Activated CD4-positive, alpha-beta T cell treated with anti-CD3 and anti-CD28 coated beads, Interleukin-2, amount 10 ng/mL, durations not matched to agents 7 days and 5 days (primary cell): ENCODE data around the gene JAKMIP1. TPM values are rescaled to one million over a fixed set of nuclear protein-coding genes. Genes with fewer than 3 reads are reported as not detected.
"Not testable (repeated sequence)": the region's sequence is repeated elsewhere in the genome, so short reads cannot be mapped to it uniquely, and the experiment has no call there.

ENCODE experiments used
- CTCF ChIA-PET: fragments of 350-600 bp; sonication (Branson Sonifier 250); formaldehyde crosslinking; loops from one replicate; lab custom pipeline; 2021; ENCODE audit warnings: antibody characterized with exemption; lab: Charles Lee
- POLR2A ChIA-PET: fragments of 350-600 bp; sonication (Branson Sonifier 250); formaldehyde crosslinking; loops from one replicate; lab custom pipeline; 2021; ENCODE audit warnings: antibody characterized with exemption; lab: Charles Lee
- DNase-seq: peaks from one replicate; pipeline ENCODE4 v3.0.0-alpha.2; 2020
- H3K27ac Mint-ChIP-seq: one replicate; pipeline ENCODE4 v1.8.0; 2021; ENCODE audit warnings: mild to moderate bottlenecking, moderate library complexity, mixed read lengths
- H3K27me3 Mint-ChIP-seq: one replicate; pipeline ENCODE4 v1.8.0; 2021; ENCODE audit warnings: mixed read lengths
- H3K36me3 Mint-ChIP-seq: one replicate; pipeline ENCODE4 v1.8.0; 2021; ENCODE audit warnings: low read depth, mixed read lengths
- H3K4me1 Mint-ChIP-seq: one replicate; pipeline ENCODE4 v1.8.0; 2021; ENCODE audit warnings: mixed read lengths
- H3K4me3 Mint-ChIP-seq: one replicate; pipeline ENCODE4 v1.8.0; 2021; ENCODE audit warnings: mild to moderate bottlenecking, moderate library complexity, mixed read lengths
- H3K9me3 Mint-ChIP-seq: one replicate; pipeline ENCODE4 v1.8.0; 2021; ENCODE audit warnings: mixed read lengths
- total RNA-seq, 2 experiments: library from RNA; stranded (reverse); gene quantifications; one replicate each; pipeline ENCODE4 v1.2.3, GENCODE V29; 2021

JAKMIP1 gene
- total RNA-seq, 2 experiments from 2014 or later, result 9.6 to 10.9 TPM

DNA sequence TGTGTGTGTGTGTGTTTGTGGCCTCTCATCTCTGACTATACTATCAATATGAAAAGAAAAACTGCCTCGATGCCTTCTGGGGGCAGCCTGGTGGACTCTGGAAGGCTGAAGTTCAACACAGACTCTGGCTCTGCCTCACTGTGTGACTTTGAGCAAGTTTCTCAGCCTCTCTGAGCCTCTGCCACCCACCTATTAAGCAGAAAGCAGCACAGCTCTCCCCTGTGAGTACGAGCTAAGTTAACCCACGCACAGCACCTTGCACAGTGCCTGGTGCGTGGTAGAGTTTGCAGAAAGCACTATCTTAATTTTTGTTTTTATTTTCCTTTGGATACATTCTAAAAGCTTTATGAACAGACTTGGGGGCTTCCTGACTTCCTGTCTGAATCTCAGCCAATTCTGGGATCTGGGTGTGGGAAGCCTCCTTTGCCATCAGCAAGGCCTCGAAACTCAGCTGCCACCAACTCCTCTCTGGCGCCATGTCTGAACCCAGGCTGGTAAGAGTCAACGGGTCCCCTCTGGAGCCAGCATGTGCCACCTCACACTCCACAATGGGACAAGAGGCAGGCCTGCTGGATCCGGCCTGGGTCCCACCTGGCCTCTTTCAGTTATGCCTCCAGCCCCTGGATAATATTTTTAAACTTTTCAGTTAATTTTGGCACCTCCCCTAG is 57.3 kb downstream of the JAKMIP1 start:
- CTCF ChIA-PET, result no interaction called here
- Mint-ChIP-seq H3K4me3 (no peak overlapping the region), H3K36me3 (peaks cover 14% of the 10 kb centered on the region), H3K27ac (peak overlapping the region; percentile 19), H3K9me3 (peaks cover 10% of the 10 kb centered on the region), H3K4me1 (no peaks in the 10 kb centered on the region), H3K27me3 (no peaks in the 10 kb centered on the region)
- POLR2A ChIA-PET, result no interaction called here
- DNase-seq, result no peak

DNA sequence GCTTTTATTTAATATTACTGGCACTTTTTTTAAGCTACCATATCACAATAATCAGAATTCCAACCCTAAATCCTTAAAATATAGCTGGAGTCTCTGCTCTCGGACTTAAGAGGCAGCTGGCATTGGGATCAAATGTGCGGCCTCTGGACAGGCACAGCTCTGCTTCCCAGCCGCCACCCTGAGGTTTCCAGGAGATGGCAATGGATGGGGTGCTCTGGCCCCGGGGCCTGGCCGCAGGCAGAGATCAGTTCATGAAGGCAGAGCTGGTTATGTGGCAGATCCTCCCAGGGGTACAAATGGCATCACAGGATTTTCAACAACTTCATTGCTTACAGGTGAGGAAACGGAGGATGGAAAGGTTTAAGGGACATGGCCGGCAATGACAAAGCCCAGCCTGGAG is 57.8 kb downstream of the JAKMIP1 start:
- ChIA-PET POLR2A (no interaction called here), CTCF (no interaction called here)
- Mint-ChIP-seq H3K4me3 (no peak overlapping the region), H3K9me3 (peaks cover 10% of the 10 kb centered on the region), H3K27me3 (no peaks in the 10 kb centered on the region), H3K4me1 (no peaks in the 10 kb centered on the region), H3K36me3 (peaks cover 11% of the 10 kb centered on the region), H3K27ac (peak overlapping the region; percentile 19)
- no peak for DNase-seq

DNA sequence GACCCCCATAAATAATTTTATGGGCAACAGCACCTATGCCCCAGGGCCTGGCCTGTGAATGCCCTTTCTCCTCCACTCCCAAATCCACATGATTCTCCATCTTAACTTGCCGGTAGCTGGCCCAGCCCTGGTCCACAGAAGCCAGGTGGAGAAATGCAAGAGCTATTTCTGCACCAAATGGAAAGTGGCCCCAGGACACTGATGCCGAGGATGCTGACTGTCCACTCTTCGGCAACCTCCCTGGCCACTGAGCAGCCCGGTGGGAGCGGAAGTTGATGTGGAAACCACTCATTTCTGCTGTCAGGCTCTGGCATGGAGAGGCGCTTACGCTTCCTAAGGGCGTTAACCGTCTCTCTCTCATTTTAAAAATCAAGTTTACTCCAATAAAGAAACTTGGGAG is 58.8 kb downstream of the JAKMIP1 start:
- H3K36me3 Mint-ChIP-seq, result peaks cover 10% of the 10 kb centered on the region
- no peak overlapping the region for H3K4me3 Mint-ChIP-seq
- POLR2A ChIA-PET, result no interaction called here
- no peaks in the 10 kb centered on the region for H3K27me3 Mint-ChIP-seq
- CTCF ChIA-PET, result interaction anchor here (1.1 kb wide), 1 partner anchor 140 kb away, joined by 3 read pairs; no protein-coding TSS in a partner anchor
- no peak for DNase-seq
- H3K27ac Mint-ChIP-seq, result no peak overlapping the region
- H3K4me1 Mint-ChIP-seq, result no peaks in the 10 kb centered on the region
- peaks cover 10% of the 10 kb centered on the region for H3K9me3 Mint-ChIP-seq

DNA sequence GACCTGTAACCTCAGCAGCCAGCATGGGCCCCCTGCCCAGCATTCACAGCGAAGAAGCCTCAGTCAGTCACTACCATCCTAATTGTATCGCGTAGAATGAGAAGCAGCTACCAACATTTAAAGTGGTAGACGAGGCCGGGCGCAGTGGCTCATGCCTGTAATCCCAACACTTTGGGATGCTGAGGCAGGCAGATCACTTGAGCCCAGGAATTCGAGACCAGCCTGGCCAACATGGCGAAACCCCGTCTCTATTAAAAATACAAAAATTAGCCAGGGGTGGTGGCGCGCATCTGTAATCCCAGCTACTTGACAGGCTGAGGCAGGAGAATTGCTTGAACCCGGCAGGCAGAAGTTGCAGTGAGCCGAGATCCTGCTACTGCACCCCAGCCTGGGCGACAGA is 59.3 kb downstream of the JAKMIP1 start:
- DNase-seq, H3K4me3 Mint-ChIP-seq, H3K9me3 Mint-ChIP-seq, H3K4me1 Mint-ChIP-seq, H3K27me3 Mint-ChIP-seq, POLR2A ChIA-PET, H3K27ac Mint-ChIP-seq: not testable (repeated sequence)
- H3K36me3 Mint-ChIP-seq, result peaks cover 10% of the 10 kb centered on the region
- CTCF ChIA-PET, result interaction anchor here (1.1 kb wide), 1 partner anchor 140 kb away, joined by 3 read pairs; no protein-coding TSS in a partner anchor

DNA sequence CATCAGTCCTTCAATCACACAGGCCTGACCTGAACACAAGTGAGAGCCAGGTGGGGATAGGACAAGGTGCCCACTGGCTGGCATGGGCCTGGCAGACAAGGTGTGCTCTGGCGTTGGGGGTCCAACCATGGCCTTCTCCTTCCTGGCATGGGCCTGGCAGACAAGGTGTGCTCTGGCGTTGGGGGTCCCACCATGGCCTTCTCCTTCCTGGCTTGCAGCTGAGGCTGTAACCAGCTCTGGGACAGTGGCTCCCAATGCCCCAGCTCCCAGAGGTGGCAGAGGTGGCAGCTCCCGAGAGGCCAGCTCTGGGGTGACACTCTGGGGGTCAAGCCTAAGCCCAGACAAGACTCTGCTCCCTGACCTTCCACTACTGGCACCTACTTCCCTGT is 62.6 kb downstream of the JAKMIP1 start:
- H3K27ac Mint-ChIP-seq, result no peak overlapping the region
- peaks cover 9% of the 10 kb centered on the region for H3K4me1 Mint-ChIP-seq

DNA sequence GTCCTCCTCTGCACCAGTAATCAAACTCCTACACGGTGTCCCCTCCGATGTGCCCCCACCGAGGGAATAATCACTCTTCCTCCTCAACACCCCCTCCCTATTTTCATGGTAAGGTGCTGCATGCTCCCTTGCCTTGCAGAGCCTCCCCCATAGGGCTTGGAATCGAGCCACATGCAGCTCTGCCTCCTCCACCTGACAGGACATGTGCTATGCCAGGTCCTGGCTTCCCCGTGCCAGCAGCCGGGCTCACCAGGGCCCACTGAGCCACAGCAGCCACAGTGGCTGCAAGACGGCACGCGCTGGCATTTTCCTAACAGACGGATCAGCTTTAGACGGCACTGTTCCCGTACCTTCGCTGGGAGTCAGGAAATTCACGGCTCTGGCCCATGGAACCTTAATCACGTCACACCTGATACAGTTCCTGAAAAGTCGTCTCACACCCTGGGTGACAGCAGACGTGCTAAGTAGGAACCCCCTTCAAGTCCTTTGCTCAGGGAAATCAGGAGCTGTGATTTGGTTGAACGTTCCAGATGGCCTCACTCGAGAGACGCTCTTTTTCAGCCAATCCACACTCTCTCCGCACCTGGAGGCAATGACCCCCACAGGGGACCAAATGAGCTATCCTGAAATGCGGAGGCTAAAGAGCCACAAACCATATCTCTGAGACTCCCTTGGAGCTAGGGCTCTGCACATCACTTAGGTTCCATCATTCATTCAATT is 63.2 kb downstream of the JAKMIP1 start:
- H3K4me1 Mint-ChIP-seq, result peaks cover 9% of the 10 kb centered on the region
- ChIA-PET CTCF (no interaction called here), POLR2A (no interaction called here)
- H3K36me3 Mint-ChIP-seq, result peaks cover 3% of the 10 kb centered on the region
- H3K4me3 Mint-ChIP-seq, result no peak overlapping the region
- no peaks in the 10 kb centered on the region for H3K9me3 Mint-ChIP-seq
- no peak overlapping the region for H3K27ac Mint-ChIP-seq
- no peak for DNase-seq
- peaks cover 4% of the 10 kb centered on the region for H3K27me3 Mint-ChIP-seq

More for the DNA sequence above, 62.6 kb downstream of the JAKMIP1 start:
- Mint-ChIP-seq H3K36me3 (peaks cover 3% of the 10 kb centered on the region), H3K9me3 (no peaks in the 10 kb centered on the region), H3K27me3 (peaks cover 4% of the 10 kb centered on the region), H3K4me3 (no peak overlapping the region)
- CTCF ChIA-PET, result no interaction called here
- no peak for DNase-seq
- POLR2A ChIA-PET, result no interaction called here

DNA sequence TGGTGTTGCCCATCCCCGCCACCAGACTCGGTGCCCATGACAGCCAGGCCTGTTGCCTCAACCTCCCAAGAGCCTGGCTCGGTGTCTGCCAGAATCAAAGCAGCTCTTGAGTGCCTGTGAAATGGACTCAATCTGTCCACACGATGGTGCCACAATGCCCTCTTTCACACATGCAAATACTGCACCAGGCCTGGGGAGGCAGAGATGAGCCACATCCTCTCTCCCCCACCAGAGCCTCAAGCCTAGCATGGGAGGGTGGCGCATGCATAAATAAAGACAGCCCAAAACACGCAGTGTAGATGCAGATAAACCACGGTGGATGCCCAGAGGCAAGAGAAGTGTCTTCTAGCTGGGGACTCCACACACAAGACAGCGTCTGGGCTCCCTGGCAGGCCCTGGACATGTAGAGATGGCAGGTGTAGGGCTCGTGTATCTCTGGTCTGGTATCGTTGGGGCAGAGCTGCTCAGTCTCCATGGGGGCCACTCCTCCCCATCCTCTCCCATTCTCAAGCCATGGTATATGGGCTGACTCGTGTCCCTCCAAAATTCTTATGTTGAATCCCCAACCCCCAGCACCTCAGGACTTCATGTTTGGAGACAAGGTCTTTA is 65.6 kb downstream of the JAKMIP1 start:
- Mint-ChIP-seq H3K4me3 (no peak overlapping the region), H3K4me1 (peaks cover 9% of the 10 kb centered on the region), H3K36me3 (peaks cover 3% of the 10 kb centered on the region), H3K9me3 (no peaks in the 10 kb centered on the region), H3K27me3 (peaks cover 10% of the 10 kb centered on the region), H3K27ac (peak overlapping the region; percentile 38)
- ChIA-PET CTCF (interaction anchor here (0.6 to 2.2 kb wide), 14 partner anchors 12 to 196 kb away, joined by 3 to 6 read pairs (median 4); partner anchors contain the start of gene JAKMIP1), POLR2A (no interaction called here)
- DNase-seq, result peak; percentile 64

DNA sequence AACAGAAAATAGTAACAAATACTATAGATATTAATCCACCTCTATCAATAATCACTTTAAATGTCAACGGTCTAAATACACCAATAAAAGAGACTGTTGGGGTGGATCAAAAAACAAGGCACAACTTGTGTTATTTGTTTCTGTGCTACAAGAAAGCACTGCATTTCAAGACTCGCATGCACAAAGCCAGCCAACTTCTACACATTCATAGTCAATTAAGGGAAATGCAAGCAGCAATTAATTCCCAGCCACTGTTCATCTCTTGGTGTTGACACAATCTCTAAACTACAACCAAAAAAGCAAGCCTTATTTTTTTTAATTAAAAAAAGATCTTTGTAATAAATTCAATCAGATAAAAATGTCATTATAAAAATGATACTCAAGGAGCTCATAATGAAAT is 67.6 kb downstream of the JAKMIP1 start:
- peaks cover 3% of the 10 kb centered on the region for H3K36me3 Mint-ChIP-seq
- no peak for DNase-seq
- no peaks in the 10 kb centered on the region for H3K9me3 Mint-ChIP-seq
- ChIA-PET CTCF (no interaction called here), POLR2A (no interaction called here)
- peaks cover 10% of the 10 kb centered on the region for H3K27me3 Mint-ChIP-seq
- no peak overlapping the region for H3K27ac Mint-ChIP-seq
- H3K4me3 Mint-ChIP-seq, result no peak overlapping the region
- H3K4me1 Mint-ChIP-seq, result peaks cover 9% of the 10 kb centered on the region

DNA sequence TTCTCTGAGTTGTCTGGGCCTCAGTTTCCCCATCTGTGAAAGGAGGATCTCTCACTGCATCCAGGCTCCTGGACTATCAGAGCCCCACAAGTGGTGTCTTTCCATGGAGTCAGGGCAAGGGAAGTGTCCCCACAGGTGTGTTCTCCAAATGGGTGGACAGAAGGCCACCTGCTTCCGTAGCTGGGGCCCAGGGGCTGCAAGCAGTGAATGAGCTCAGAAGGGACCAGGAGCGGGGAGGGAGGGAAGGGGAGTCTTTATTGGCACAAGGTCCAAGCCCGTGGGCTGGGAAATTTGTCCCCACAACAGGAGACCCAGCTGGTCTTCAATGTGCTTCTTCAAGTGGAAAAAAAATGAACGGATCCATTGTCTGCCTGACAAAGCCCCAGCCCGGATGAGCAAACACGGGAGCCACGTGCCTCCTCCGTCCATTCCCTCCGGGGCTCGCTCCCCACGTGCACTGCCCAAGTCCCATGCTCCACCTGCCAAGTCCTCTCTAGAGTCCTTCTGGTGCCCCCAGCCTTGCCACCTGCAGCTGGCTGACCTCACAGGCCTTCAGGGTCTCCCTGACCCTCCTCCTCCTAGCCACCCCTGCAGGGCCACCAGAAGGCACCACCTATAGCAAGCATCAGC is 72.0 kb downstream of the JAKMIP1 start:
- no peak overlapping the region for H3K4me3 Mint-ChIP-seq
- ChIA-PET POLR2A (no interaction called here), CTCF (no interaction called here)
- no peak overlapping the region for H3K27ac Mint-ChIP-seq
- H3K27me3 Mint-ChIP-seq, result peaks cover 6% of the 10 kb centered on the region
- DNase-seq, result no peak
- no peaks in the 10 kb centered on the region for H3K9me3 Mint-ChIP-seq
- no peaks in the 10 kb centered on the region for H3K36me3 Mint-ChIP-seq
- H3K4me1 Mint-ChIP-seq, result no peaks in the 10 kb centered on the region

DNA sequence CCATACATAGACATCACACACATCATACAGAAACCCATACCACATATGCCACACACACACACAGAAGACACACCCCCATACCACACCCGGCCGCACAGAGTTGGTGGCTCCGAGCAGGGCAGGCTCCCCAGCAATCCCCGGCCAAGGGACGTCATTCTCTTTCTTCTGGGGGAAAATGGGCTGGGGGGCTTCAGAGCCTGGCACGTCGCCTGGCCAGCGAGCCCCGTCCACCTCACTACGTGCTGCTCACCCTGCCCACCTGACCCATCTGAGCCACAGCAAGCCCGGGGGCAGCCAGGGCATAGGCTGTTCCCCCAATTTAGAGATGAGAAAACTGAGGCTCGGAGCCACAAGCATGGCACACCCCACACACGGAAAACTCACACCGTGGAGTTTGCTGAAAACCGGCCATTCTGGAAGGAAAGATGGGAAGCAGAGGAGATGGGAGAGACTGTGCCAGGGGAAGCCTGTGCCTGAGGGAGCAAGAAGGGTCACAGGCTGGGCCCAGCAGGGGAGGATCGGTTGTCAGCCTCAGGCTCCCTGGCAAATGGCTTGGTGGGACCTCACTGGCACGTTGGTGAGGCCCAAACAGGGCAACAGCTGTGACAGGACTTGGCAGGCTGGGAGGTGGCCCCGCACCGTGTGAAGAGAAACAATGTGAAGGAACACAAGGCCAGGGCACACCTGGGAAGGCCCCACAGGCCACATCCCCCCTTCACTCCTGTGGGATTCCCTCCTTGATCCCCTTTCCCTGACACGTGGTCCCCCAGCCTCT is 73.2 kb downstream of the JAKMIP1 start:
- H3K9me3 Mint-ChIP-seq, result no peaks in the 10 kb centered on the region
- POLR2A ChIA-PET, result no interaction called here
- no peak for DNase-seq
- H3K27ac Mint-ChIP-seq, result no peak overlapping the region
- CTCF ChIA-PET, result no interaction called here
- no peaks in the 10 kb centered on the region for H3K36me3 Mint-ChIP-seq
- H3K4me1 Mint-ChIP-seq, result no peaks in the 10 kb centered on the region
- H3K27me3 Mint-ChIP-seq, result peaks cover 6% of the 10 kb centered on the region
- no peak overlapping the region for H3K4me3 Mint-ChIP-seq

DNA sequence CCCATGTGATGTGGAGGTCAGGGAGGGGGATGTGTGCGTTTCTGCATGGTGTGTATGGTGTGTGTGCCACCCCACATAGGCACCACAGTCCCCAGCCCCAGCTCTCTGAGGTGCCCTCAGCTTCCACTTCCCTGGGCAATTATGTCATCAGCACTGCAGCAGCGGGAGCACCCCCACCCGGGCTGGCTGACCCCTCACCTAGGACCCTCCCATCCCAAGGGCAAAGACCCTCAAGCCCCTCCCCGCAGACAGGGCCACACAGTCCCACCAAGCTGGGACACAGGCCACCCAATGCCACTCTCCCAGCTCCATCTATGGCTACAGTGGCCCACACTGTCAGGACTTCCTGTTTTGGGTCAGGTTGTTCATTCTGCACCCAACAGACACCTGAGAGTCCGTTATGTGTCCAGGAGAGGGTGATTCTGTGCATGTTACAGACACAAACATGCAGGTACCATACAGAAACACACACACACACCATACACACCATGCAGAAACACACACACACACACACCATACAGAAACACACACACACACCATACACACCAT is 75.2 kb downstream of the JAKMIP1 start:
- H3K4me1 Mint-ChIP-seq, result no peaks in the 10 kb centered on the region
- ChIA-PET CTCF (no interaction called here), POLR2A (no interaction called here)
- DNase-seq, result no peak
- no peak overlapping the region for H3K27ac Mint-ChIP-seq
- H3K36me3 Mint-ChIP-seq, result no peaks in the 10 kb centered on the region
- H3K4me3 Mint-ChIP-seq, result no peak overlapping the region
- H3K9me3 Mint-ChIP-seq, result no peaks in the 10 kb centered on the region
- no peaks in the 10 kb centered on the region for H3K27me3 Mint-ChIP-seq

DNA sequence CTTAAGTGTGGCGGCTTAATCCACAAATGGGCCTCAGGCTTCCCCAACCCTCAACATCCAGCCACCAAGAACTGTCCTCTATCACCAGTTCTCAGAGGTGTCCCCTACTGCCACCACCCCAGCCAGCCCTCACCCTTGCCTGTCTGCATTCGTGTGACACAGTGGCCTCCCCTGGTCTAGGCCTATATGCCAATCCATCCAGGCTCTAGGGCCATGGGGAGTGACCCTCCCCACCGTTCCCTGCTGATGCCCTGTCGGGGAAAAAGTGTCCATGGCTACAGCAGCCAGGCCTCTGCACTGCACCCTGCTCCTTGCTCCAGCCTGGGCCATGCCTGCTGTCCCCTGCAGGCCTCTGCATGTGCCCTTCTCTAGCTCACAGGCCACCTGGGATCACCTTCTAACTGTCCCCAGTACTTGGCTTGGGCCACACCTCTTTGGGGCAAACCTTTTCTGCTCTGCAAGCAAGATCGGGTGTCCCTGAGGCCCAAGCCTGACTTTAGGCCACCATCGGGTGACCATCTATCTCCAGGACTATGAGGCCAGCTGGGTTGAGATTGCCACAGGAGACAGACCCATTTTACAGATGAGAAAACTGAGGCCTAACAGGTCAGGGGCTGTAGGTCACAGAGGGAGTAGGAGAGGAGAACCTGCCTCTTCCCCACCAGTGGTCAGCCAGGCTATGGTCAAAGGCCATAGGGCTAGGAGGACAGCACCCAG is 75.8 kb downstream of the JAKMIP1 start:
- no peak for DNase-seq
- H3K36me3 Mint-ChIP-seq, result no peaks in the 10 kb centered on the region
- POLR2A ChIA-PET, result no interaction called here
- no peak overlapping the region for H3K4me3 Mint-ChIP-seq
- no peaks in the 10 kb centered on the region for H3K9me3 Mint-ChIP-seq
- CTCF ChIA-PET, result no interaction called here
- no peak overlapping the region for H3K27ac Mint-ChIP-seq
- H3K4me1 Mint-ChIP-seq, result peaks cover 2% of the 10 kb centered on the region
- H3K27me3 Mint-ChIP-seq, result no peaks in the 10 kb centered on the region
